GM21786 (cell line): ENCODE results near the gene MESP1.

Experiments used
- ATAC-seq: cut with Tn5 transposase; IDR thresholded peaks from one replicate; pipeline ENCODE4 v1.9.1; 2021; ENCODE audit not compliant: unreplicated experiment

Gene MESP1

DNA sequence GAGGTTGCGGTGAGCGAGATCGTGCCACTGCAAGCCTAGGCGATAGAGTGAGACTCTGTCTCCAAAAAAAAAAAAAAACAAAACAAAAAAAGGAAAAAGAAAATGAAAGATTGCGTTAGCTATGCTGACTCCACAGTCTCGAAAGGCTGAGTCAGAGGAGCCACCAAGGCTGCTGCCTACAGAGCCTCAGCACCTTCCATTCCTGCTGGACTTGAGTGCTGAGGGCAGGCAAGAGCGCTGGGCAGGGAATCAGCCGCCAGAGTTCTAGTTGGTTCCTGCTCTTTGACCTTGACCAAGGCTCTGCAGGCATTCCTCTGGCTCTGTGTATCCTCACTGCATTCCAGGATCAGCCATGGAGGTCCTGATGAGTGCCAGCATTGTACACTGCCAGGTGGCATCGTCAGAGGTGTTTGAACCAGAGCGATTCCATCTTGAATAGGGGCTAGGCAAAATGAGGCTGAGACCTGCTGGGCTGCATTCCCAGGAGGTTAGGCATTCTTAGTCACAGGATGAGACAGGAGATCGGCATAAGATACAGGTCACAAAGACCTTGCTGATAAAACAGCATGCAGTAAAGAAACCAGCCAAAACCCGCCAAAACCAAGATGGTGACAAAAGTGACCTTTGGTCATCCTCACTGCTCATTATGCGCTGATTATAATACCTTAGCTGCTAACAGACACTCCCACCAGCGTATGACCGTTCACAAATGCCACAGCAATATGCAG is 31.0 kb upstream of the MESP1 start:
- peak; percentile 46 for ATAC-seq

DNA sequence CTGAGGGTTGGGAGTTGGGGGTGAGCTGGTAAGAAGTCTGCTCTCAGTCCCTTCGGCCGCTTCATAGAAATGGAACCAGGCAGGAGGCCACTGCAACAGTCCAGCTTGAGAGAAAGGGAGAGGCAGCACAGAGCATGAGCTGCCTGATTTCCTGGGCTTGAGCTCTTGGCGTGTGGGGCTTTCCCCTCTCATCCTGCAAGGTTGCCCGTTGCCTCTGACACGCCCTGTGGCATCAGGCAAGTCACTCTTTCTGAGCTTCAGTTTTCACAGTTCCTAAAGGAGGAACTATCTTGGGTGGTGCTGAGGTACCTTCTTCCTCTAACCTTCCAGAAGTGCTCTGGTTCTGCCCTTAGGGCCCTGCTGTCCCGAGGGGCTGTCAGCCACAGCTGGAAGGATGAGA is 30.0 kb upstream of the MESP1 start:
- no peak for ATAC-seq

DNA sequence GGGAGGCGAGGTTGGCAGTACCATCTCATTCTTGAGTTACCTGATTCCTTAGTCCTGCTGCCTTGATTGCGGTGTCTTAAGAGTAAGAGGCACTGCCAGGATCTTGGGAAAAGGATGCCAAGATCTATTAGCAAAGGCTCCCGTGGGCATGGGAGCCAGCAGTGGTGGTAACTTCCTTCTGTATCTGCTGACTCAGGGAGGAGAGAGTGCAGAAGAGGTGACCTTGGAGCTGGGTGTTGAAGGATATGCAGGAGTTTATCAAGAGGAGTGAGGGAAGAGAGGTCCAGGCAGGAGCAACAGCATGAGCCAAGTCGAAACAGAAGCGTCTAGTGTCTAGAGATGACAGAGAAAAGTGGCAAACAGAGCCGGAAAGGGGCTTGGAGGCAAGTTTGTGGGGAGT is 29.6 kb upstream of the MESP1 start:
- ATAC-seq = no peak

DNA sequence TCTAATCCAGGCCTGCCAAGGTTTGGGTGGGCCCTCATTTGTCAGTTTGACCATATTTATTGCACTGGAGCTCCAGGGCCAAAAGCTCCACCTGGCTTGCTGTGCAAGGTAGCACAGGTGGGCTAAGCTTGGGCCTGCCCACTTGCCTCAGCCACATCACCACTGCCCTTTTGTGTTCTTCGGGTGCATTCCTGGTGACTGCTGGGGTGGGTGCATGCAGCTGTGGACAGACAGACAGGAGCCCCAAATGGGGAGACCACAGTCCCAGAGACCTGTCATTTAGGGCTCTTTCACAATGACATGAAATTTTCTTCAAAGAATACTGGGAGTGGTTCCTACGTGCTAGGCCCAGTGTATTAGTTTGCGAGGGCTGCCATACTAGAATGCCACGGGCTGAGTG is 27.8 kb upstream of the MESP1 start:
- no peak for ATAC-seq

DNA sequence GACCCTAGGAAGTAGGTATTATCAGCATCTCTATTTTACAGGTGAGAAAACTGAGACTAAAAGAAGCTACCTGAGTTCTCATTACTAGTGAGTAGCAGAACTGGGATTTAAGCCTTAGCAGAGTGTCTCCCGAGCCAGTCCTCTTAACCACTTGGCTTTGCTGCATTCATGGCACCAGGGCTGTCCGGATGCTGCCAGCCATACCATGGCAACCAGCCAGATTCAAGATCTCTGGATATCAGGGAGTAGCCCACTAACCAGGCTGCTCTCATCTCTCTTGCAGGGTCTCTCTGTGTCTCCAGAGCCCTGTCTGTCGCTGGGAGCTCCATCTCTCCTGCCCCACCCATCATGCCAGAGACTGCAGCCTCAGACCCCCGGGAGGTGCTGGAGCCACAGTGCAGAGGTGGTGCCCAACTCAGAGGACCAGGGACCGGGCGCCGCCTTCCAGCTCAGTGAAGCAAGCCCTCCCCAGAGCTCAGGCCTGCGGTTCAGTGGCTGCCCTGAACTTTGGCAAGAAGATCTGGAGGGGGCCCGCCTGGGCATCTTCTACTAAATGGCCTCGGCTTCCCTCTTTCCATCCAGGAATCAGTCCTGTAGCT is 26.8 kb upstream of the MESP1 start:
- no peak for ATAC-seq

DNA sequence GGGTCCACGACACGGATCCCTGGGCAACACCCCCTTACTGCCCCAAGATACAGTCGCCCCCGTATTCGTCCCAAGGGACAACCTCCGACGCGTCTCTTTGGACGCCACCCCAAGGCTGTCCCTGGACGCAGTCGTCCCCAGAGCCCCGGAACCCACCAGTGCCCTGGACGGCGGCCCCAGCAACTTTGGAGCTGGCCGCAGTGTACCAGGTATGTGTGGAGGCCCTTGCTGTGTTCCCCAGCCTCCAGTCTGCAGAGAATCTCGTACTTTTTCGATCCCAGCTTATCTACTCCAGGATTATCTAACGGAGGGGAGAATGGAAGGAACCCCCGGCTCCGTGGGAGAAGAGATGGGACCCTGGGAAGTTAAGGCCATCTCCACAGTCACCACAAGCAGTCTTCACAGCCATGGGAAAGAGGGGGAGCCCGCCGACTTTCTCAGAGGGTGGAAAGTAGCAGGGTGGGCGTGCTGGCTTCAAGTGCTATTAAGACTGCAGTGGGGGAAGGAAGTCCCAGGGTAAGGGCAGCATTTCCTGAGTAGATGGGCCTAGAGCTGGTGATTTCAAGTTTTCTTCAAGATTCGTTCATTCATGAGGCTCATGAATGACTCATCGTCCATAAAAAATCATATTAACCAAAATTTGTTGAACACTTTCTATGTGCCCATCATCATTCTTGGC is 26.2 kb upstream of the MESP1 start:
- no peak for ATAC-seq

DNA sequence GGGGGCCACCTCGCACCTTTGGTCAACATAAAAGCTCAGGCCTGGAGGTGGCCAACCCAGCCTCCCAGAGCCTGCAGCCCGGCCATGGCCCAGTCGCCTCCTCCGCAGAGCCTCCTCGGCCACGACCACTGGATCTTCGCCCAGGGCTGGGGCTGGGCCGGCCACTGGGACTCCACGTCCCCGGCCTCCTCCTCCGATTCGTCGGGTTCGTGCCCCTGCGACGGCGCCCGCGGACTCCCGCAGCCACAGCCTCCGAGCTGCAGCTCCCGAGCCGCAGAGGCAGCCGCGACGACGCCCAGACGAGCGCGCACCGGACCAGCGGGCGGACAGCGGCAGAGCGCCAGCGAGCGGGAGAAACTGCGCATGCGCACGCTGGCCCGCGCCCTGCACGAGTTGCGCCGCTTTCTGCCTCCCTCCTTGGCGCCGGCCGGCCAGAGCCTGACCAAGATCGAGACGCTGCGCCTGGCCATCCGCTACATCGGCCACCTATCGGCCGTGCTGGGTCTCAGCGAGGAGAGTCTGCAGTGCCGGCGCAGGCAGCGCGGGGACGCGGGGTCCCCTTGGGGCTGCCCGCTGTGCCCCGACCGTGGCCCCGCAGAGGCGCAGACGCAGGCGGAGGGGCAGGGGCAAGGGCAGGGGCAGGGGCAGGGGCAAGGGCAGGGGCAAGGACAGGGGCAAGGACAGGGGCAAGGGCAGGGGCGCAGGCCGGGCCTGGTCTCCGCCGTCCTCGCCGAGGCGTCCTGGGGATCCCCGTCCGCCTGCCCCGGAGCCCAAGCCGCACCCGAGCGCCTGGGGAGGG is 25.4 kb upstream of the MESP1 start, which contains the start of gene MESP2:
MESP2 (plus strand) TSS at position 59 of the 799 bp plus-strand sequence; CDS start at position 85, 26 bp downstream.
- peak; percentile 46 for ATAC-seq

DNA sequence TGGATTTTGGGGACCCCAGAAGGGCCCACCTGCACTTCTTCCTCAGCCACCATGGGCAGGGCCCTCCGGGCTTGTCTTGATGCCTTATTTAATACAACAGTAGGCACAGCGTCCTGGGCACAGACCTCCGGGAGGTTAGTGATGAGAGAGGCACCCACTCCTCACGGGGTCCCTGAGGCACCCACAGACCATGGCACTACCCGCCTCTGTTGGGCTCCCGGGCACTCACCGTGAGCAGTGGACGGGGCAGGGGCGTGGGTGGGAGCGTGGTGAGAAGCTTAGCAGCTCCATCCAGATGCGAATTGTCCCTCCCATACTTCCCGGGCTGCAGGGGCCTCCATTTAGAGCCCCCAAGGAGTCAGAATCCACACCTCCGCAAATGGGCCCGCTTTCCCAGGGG is 24.8 kb upstream of the MESP1 start:
- no peak for ATAC-seq

DNA sequence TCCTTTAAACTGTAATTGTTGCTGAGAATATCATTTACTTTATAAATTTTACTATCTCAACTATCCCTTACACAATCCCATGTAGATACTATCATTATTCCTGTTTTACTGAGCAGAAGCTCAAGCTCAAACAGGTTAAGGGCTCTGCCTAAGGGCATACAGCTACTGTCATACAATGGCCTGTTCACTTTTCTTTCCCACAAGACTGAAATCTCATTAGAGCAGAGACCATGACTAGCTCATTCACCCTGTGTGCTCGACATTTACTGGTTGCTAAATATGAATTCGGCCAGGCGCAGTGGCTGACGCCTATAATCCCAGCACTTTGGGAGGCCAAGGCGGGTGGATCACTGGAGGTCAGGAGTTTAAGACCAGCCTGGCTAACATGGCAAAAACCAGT is 23.4 kb upstream of the MESP1 start:
- no peak for ATAC-seq

DNA sequence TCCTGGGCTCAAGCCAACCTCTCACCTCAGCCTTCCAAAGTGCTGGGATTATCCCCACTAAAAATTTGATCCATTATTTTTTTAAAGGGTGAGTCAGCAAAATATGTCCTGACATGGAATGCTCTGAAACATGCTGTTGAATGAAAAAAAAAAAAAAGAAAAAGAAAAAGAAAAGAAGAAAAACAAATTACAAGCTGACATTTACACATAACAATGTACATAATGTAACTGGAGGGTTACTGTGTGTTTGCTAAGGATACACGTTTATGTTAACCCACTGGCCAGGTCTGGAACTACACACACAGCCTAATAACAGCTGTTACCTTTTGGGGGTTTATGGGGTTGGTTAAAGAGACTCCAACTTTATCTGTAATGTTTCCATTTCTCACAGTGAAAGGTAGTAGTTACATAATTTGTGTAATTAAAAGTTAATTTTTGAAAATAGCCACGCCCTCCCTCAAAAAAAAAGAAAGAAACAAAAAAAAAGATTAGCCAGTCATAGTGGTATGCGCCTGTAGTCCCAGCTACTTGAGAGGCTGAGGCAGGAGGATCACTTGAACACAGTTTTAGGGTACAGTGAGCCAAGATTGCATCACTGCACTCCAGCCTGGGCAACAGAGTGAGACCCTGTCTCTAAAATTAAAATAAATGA is 22.0 kb upstream of the MESP1 start:
- ATAC-seq = no peak

DNA sequence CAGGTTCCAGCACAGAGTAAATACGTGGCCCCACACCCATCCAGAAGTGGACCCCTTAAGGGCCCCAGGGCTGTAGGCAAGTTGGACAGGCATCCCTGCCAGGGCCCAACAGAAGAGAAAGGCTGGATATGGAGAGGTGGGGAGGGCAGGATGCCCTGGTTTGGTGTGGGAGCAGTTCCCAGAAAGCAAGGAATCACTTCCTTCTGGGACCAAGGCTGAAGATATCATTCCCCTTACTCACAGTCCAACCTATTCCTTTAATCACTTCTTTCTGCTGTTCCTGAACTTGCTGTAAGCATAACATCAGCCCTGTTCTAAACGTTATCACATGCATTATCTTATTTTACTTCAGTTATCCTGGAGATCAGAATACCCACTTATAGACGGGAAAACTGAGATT is 19.0 kb upstream of the MESP1 start:
- ATAC-seq = no peak

DNA sequence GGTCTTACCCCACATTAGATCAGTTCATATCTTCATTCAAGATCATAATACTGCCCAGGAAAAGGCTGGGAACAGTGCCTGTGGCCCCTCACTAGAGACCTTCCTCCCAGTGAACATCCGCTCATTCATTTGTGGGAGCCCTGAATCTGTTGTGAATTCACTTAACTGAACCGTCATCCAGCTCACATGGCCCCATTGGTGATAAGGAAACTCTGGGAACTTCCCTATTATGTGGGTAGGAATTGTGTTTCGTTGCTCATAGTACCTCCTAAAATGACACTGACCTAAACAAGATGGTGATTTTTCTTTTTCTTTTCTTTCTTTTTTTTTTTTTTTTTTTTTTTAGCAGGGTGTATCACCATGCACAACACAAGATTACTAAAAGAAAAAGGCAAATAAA is 18.3 kb upstream of the MESP1 start:
- ATAC-seq = no peak

DNA sequence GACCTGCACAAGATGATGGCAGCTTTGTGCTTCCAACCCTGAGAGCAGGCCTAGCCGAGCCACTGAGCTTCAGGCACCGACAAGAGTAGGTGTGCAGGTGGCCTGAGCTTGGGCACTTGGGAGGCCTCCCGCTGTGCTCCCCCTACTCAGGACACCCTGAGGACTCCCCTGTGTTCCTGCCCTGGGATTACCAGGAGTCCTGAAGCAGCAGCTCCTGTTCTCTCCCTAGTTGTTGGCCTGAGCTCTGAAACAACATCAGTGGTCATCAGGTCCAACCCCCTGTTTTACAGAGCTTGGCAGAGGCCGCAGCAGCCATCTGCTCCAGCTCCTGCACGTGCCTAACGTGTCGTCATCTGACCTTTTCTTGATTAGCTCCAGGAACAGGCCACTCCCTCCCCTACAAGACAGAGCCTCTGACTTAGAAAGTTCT is 17.0 kb upstream of the MESP1 start:
- ATAC-seq = no peak

DNA sequence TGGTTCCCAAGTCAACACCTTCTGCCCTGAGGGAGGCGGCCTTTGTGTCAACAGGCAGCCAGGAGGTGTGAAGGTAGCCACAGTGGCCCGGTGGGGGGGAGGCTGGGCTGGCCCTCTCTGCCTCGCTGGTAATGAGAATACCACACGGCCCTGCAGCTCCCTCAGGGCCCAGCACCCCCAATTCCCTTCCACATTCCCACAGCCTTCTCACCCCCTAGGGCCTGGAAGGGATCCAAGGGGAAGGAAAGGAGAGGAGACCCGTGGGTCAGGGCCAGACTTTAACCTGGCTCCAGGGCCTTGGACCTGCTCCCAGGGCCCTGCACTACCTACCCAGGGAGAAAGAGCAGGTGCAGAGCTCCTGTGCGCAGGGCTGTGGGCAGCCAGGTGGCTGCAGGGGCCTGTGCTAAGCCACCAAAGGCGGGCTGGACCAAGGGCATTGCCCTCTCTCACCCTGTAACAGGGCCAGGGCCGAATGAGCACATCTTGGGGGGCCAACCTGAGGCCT is 16.4 kb upstream of the MESP1 start:
- no peak for ATAC-seq

DNA sequence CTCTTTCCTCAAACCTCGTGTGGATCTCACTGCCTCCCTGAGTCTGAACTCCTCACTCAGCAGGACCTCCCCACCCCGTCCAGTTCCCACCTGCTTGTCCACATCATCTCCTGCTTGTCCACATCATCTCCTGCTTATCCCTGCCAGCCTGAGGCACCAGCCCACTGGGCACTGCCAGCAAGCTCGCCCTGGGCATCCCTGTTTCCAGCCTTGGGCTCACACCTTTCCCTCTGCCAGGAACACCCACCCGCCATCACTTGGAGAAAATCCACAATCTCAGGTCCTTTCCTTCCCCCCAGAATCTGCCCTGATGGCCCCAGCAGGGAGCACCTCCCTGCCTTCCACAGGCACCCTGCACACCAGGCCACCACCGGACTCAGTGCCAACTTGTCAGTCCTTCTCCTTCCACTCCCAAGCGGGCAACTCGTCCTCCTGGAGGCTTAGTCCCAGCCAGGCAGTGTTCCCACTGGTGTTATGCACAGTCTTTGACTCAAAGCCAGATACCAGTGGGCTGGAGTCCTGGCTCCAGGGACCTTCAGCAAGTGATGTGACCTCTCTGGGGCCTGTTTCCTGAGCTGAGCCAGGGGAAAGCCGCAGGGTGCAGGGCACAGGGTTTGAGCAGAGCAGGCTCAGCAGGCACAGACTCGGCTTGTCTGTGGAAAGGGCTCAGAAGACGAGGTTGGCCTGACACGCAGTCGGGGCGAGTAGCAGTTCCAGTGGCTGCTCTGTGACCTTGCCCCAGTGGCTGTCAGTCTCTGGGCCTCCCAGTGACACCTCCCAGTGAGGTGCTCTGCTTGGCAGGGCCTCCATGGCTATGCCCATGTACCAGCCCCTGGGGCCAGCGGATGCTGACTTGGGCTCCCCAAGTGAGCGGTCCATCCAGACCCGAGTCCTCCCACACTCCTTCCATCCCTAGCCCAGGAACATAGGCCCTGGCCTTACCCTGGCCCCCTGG is 15.6 kb upstream of the MESP1 start:
- no peak for ATAC-seq

DNA sequence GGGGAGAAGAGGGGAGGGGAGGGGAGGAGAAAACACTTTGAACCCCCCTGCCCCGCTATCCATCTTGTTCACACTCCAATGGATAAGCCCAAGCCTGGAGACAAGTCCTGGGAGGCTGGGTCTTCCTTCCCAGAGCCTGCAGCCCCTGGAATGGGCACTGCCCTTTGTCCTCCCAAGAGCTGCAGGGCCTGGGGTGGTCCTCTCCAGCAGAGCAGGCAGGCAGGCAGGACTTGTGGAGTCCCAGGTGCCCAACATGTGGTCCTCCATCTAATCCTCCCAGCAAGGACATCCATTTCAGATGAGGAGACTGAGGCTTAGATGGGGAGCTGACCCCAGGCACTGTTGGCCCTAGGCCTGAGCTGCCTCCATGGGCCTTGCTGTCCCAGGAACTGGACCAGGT is 14.6 kb upstream of the MESP1 start:
- ATAC-seq = no peak

DNA sequence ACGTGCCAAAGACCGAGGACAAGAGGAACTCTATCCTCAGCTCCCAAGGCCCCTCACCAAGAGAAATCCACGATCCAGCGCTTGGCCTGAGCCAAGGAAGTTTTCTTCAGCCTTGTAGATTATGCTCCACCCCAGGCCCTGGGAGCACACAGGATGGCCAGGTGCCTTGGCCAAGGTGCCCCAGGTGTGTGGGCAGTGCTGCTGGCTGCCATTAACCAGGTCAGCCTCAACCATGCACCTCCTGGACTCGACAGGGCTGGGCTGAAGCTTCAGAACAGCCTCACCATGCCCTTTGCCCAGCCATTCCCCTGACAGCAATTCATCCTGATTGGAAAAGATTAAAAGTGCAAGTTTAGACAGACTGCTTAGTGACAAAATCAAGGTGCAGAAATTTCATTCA is 10.9 kb upstream of the MESP1 start:
- no peak for ATAC-seq

DNA sequence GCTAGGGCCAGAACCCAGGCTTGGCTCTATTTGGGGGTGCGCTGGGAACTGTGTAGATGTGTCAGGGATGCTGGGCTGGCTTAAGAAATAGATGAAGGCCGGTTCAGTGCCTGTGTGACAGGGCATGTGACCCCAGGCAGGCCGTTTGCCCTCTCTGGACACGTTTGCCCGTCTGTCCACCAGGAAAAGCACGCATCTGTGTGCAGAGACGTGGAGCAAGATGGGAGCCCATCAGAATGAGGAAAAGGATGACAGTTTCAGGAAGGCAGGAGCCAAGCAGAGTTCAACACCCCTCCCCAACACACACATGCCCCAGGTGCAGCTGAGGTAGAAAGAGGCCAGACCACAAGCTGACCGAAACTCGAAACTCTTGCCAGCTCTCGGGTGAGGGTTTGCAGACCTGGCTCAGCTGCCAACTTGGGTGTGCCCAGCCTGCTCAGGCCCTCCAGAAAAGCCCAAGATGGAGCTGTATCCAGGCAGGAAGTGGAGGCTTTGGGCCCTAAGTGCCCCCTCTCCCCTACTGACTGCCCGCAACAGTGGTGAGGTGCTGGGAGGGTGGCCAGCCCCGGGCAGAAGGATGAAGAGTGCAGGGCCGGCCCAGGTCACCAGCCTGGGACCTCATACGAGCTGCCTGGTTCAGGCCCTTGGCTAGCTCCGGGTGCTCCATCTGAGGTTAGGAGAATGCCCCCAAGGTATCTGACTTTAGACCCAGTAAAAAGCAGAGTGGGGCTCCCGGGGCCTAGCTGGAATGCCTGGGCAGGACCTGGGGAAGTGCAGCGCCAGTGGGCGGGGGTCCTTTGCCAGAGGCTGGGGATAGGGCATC is 10.2 kb upstream of the MESP1 start:
- ATAC-seq = peak; percentile 60
